Stimulated activated naive CD8-positive, alpha-beta T cell treated with anti-CD3 and anti-CD28 coated beads, Interleukin-15, Interleukin-2, amounts not matched to agents 100 U/mL and 50 U/mL, for 24 hours (primary cell): ENCODE results near the gene NELL1.

Experiments
- ATAC-seq: fragments of 150-1000 bp; cut with Tn5 transposase; one replicate; pipeline ENCODE4 v1.10.0; 2021
- DNase-seq: peaks from one replicate; pipeline ENCODE4 v3.0.0; 2021

The NELL1 gene

GRCh38 chr11:20874358-20874757 lies 205.0 kb downstream of the NELL1 start:
- ATAC-seq (no peak), DNase-seq (no peak)

DNA sequence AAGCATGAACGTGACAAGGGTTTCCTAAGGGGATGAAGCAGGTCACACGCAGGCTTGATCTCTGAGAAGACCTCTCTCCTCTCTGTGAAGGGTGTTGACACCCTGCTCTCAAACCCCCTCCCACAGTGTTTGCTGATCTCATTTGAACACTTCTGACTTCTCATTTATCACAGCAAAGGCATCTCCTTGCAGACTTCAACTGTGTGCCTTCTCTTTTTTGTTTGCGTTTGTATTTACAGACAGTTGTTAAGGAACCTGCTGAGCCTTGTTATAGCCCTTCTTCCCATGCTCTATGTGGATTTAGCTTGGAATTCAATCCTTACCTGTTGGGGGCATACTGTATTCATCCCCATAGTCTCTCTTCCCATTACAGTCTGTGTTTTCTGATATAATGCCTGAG lies 206.5 kb downstream of the NELL1 start:
- no peak for DNase-seq
- ATAC-seq = no peak

DNA sequence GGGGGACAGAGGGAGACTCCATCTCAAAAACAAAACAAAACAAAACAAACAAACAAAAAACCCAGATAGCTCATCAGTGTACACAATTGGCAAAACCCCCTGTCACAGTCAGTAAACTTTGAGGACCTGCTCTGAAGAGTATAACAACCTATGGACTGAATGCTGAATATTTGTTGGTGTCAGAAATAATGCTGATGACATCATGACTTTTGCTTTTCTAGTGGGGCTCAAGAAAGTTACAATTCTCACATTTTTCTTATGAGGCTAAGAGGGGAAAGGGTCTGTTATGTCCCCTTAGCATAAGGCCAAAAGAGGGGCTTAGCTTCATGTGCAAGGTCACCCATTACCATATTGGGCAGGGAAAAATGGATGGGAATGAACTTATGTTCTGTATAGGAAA lies 207.4 kb downstream of the NELL1 start:
- ATAC-seq (no peak), DNase-seq (no peak)

GRCh38 chr11:20880094-20880493 lies 210.7 kb downstream of the NELL1 start:
- ATAC-seq = no peak
- no peak for DNase-seq

DNA sequence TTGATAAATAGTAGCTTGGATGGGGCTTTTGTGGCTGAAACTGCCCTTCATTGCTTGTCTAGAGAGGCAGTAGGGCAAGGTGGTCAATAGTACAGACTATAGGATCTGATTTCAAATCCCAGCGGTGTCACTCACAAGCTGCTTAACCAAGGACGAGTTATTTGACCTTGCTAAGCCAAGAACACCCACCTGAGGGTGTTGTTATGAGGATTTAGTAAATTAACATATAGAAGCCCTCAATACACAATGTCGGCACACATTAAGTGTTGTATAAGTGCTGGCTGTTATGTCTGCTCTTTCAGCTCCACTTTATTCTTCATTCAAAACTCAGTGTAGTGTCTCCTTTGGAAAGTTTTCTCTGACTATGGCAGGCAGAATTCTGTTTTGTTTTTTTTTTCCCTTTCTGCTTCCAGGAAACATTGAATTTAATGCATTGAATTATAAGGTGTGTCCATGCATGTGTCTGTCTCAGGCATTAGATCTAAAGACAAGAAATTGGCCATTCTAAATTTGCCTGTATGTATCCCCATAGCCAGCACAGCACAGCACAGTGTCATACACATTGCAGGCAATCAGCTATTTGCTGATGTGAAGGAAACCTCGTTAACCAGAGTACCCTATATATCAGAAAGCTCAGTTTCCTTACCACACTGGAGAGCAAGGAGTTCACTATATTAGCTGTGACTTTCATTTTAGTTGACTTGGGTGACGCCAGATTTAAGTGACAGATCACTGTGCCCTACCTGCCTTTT lies 212.1 kb downstream of the NELL1 start:
- no peak for DNase-seq
- no peak for ATAC-seq

DNA sequence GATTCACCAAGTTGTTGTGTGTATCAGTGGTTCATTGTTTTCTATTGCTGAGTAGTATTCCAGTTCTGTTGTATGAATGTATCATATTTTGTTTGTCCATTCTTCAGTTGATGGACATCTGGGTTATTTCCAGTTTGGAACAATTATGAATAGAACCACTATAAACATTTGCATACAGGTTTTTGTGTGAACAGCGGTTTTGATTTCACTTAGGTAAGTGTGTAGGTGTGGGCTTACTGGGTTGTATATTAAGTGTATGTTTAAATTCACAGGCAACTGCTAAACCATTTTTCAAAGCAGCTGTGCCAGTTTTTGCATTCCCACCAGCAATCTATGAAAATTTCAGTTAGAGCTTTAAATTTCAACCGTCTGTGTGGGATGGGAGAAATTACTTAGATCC lies 217.8 kb downstream of the NELL1 start:
- no peak for ATAC-seq
- no peak for DNase-seq

- no peak for ATAC-seq
- no peak for DNase-seq
Observed at GRCh38 chr11:20894296-20894695, 224.9 kb downstream of the NELL1 start.

- ATAC-seq (no peak), DNase-seq (no peak)
Observed at GRCh38 chr11:20909995-20910726, 240.8 kb downstream of the NELL1 start.

DNA sequence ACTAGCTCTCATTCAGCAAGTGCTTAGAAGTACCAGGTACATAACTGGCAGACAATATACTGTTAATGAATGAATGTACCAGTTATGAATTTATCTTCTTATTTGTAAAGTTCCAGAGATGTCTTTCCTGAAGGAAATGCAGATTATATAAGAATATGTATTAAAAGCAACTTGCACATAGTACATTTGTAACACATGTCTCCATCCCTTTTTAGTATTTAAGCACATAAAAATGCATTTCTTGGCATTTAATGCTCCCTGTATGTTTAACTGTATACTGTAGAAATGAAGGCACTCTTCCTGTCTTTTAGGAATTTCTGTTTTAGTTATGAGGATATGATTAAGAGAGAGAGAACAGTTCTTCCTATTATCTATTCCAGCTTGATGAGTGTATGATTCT lies 241.3 kb downstream of the NELL1 start:
- ATAC-seq = no peak
- no peak for DNase-seq

GRCh38 chr11:20912065-20912821 lies 242.9 kb downstream of the NELL1 start:
- DNase-seq (no peak), ATAC-seq (no peak)

DNA sequence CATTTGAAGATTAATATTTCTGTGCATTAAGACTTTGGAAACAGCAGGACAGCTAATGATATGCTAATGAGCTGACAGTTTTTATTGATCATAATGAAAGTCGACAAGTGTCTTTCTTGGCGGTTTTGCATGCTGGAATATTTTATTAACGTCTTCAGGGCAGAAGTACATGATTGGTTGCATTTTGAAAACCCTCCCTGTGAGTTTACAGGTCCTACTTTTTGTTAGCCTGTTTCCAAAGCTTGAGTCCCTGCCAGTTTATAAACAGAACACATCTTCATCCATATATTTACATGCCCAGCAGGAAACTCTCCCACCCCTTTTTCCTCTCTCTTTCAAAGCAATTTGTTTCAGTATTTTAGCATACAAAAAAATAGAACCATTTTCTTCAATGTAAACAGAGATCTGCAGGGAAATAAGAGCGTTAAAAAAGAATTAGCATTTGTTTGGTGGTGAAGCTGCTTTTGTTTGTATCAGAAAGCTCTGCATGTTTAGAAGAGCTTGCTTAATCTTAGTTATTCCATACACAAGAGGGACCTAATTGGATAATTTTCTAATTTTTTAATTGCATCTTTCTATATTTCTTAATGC lies 243.6 kb downstream of the NELL1 start:
- no peak for ATAC-seq

GRCh38 chr11:20917306-20917705 lies 247.9 kb downstream of the NELL1 start:
- DNase-seq (no peak), ATAC-seq (no peak)

More for the DNA sequence above, 243.6 kb downstream of the NELL1 start:
- DNase-seq = no peak

GRCh38 chr11:20926799-20927540 lies 257.6 kb downstream of the NELL1 start:
- no peak for DNase-seq
- ATAC-seq = no peak

- ATAC-seq = no peak
- DNase-seq = no peak
Observed at GRCh38 chr11:20931029-20931428, 261.6 kb downstream of the NELL1 start.

DNA sequence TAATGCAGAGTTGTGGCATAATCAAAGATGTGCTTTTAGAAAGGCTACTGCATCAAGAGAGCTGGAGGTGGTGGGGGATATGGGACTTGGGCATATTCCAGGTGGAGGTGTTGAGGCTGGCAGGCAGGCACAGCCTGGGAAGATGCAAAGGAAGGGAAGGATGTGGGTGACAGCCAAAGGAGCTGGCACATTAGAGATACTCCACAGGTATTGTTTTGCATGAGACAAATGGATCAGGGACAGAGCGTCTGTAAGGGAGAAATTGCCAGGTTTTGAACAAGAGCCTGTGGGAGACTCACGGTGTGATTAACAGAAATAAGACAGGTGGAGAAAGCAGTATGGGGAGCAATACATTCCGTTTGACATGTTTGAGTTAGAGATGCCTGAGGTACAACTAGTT lies 263.7 kb downstream of the NELL1 start:
- ATAC-seq (no peak), DNase-seq (no peak)

- DNase-seq (no peak), ATAC-seq (no peak)
Observed at GRCh38 chr11:20933958-20934357, 264.6 kb downstream of the NELL1 start.

DNA sequence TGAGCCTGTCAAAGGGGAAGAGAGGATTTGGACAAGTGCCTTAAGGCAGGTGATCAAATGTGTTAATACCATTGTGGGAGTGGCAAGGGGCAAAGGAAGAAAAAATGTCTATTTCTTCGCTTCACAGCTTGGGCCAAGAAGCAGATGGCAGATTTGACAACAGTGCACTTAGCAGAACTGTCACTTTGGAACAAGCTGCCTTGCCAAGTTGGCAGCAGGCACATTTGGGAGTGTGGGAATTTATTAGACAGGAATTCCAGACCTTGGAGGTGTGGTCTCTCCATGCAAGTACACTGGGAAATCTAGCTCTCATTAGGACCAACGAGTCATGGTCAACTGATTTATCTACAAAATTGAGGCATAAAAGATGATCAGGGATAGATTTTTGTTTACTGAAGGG lies 265.1 kb downstream of the NELL1 start:
- ATAC-seq (no peak), DNase-seq (no peak)

DNA sequence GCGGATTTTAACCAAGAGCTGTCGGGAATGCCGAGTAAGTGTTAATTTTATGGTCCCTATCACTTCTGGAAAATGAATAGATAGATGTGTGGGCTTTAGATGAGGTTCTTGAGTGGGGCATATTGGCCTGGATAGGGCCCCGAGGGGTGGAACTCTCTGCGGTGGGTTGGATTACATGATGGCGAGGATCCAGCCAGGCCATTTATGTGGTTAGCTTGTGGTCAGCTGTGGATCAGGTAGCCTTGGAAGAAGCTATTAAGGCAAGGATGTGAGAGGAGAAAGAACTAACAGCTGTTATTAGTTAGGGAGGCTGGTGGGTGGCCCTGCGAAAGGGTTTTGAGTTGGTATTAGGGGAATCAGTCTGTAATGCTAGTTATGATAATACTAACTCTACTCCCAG lies 268.4 kb downstream of the NELL1 start:
- DNase-seq (no peak), ATAC-seq (no peak)

DNA sequence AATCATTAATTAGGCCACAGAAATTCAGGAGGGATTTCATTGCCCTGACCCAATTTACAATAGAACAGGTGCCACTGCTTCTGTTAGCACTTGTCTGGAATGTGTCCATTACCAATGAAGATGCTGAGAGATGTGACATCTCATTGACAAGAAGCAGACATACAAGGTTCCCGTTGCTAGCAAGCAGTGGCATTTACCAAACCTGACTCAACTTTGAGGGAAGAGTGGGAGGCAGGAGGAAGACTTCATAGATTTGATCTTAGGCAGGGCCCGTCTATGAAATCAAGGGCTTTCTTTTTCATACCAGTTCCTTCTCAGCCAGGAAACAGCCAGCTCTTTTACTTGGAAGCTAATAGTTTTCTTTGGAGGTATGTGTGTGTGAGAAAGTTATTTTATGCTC lies 280.2 kb downstream of the NELL1 start:
- DNase-seq (no peak), ATAC-seq (no peak)

DNA sequence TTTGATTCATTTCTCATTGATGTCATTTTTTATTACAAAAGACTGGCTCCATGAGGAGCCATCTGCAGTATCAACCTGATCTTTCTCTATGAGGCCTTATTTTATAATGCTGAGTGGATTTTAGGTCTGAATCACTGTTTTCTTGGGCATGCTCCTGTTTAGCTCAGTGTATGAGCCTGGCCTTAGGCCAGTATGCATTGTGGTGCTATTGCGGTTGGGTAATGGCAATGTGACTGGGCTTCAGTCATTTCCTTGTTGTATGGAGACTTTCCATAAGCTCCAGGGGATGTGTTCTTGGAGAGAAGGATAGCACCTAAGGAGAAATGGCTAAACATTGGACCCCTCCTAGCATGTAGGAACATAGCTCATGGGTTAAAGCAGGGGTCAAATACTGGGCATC lies 293.2 kb downstream of the NELL1 start:
- DNase-seq = no peak
- no peak for ATAC-seq

DNA sequence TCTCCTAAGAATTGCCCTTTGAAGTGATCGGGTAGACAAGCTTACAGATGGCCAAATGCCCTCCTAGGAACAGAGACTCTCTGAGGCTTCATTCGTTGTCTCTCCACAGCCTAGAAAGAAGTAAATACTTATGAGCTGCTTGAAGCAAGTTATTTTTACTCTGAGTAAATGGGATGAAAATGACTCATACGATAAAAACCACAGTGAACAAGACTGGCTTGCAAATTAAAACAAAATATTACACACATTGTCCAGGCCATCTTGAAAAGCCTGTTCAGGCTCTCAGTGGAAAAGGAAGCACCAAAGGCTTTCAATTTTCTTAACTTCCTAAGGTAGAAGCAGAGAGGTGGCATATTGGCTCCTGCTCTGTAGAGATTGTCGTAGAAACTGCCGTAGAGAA lies 294.2 kb downstream of the NELL1 start:
- ATAC-seq = no peak
- no peak for DNase-seq

- no peak for ATAC-seq
- no peak for DNase-seq
Observed at GRCh38 chr11:20964985-20965384, 295.6 kb downstream of the NELL1 start.
